ENCODE measurements around the gene CERS6. TPM values are rescaled to one million over a fixed set of nuclear protein-coding genes. Genes with fewer than 3 reads are reported as not detected.

CERS6 gene
- polyA plus RNA-seq, 1 donor from 2014 or later = 59.3 TPM

DNA sequence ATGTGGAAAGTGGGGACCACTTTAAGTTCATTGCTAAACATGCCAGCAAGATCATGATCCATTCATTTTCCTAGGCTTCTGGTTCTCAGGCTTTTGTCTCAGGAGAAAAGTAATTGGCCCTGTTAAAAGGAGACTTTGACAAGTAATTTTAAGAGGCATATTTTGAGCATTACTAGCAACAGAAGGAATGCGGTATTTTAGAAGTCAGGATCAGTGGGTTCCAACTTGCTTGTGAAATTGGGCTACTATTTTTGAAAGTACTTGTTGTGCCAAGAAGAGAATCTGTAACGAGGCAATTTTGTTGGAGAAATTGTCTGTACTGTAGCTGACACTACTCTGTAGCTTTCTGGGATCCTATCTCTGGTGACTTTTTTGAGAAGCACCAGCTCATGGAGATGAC lies 59.4 kb downstream of the CERS6 start:
- H3K9me3 ChIP-seq (ENCODE audit: low read length) = no peaks in the 10 kb centered on the region
- no peak overlapping the region for H3K27ac ChIP-seq (ENCODE audit: low read length)
- H3K4me3 ChIP-seq (ENCODE audit: low read length) = no peak overlapping the region
- no peaks in the 10 kb centered on the region for H3F3A ChIP-seq (ENCODE audit: insufficient read depth, low read length, poor library complexity, severe bottlenecking)
- H3K9ac ChIP-seq (ENCODE audit: low read length) = no peak overlapping the region
- no peak overlapping the region for H3K4me2 ChIP-seq (ENCODE audit: low read length)
- TF ChIP-seq EP300 (conservative IDR thresholded peaks at IDR 0.05; ENCODE audit: poor library complexity, severe bottlenecking) (no peak), TAF1 (IDR thresholded peaks at IDR 0.05; ENCODE audit: low read depth) (no peak), SMC3 (conservative IDR thresholded peaks at IDR 0.05; ENCODE audit: poor library complexity) (no peak), RAD21 (conservative IDR thresholded peaks at IDR 0.05) (no peak), EZH2 (IDR thresholded peaks at IDR 0.05; ENCODE audit: borderline replicate concordance, insufficient read depth, low read length, poor library complexity, severe bottlenecking) (no peak), POLR2AphosphoS5 (IDR thresholded peaks at IDR 0.05) (no peak), MXI1 (conservative IDR thresholded peaks at IDR 0.05; ENCODE audit: poor library complexity, severe bottlenecking) (no peak)
- TF ChIP-seq, protein P1, sequence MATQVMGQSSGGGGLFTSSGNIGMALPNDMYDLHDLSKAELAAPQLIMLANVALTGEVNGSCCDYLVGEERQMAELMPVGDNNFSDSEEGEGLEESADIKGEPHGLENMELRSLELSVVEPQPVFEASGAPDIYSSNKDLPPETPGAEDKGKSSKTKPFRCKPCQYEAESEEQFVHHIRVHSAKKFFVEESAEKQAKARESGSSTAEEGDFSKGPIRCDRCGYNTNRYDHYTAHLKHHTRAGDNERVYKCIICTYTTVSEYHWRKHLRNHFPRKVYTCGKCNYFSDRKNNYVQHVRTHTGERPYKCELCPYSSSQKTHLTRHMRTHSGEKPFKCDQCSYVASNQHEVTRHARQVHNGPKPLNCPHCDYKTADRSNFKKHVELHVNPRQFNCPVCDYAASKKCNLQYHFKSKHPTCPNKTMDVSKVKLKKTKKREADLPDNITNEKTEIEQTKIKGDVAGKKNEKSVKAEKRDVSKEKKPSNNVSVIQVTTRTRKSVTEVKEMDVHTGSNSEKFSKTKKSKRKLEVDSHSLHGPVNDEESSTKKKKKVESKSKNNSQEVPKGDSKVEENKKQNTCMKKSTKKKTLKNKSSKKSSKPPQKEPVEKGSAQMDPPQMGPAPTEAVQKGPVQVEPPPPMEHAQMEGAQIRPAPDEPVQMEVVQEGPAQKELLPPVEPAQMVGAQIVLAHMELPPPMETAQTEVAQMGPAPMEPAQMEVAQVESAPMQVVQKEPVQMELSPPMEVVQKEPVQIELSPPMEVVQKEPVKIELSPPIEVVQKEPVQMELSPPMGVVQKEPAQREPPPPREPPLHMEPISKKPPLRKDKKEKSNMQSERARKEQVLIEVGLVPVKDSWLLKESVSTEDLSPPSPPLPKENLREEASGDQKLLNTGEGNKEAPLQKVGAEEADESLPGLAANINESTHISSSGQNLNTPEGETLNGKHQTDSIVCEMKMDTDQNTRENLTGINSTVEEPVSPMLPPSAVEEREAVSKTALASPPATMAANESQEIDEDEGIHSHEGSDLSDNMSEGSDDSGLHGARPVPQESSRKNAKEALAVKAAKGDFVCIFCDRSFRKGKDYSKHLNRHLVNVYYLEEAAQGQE (IDR thresholded peaks at IDR 0.05; ENCODE audit: borderline replicate concordance) = no peak
- TF ChIP-seq, protein P2, sequence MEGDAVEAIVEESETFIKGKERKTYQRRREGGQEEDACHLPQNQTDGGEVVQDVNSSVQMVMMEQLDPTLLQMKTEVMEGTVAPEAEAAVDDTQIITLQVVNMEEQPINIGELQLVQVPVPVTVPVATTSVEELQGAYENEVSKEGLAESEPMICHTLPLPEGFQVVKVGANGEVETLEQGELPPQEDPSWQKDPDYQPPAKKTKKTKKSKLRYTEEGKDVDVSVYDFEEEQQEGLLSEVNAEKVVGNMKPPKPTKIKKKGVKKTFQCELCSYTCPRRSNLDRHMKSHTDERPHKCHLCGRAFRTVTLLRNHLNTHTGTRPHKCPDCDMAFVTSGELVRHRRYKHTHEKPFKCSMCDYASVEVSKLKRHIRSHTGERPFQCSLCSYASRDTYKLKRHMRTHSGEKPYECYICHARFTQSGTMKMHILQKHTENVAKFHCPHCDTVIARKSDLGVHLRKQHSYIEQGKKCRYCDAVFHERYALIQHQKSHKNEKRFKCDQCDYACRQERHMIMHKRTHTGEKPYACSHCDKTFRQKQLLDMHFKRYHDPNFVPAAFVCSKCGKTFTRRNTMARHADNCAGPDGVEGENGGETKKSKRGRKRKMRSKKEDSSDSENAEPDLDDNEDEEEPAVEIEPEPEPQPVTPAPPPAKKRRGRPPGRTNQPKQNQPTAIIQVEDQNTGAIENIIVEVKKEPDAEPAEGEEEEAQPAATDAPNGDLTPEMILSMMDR (IDR thresholded peaks at IDR 0.05; ENCODE audit: poor library complexity, severe bottlenecking) = no peak
- no peaks in the 10 kb centered on the region for H3K36me3 ChIP-seq (ENCODE audit: insufficient read depth, low read length)
- H3K27me3 ChIP-seq (ENCODE audit: insufficient read depth, low read depth, low read length) = no peaks in the 10 kb centered on the region
- H3K9me2 ChIP-seq (ENCODE audit: insufficient read depth, low read length) = no peaks in the 10 kb centered on the region
- no peak overlapping the region for H2AFZ ChIP-seq (ENCODE audit: low read depth, low read length)
- H4K20me1 ChIP-seq (ENCODE audit: insufficient read depth) = no peaks in the 10 kb centered on the region
- H3K79me2 ChIP-seq (replicated peaks; ENCODE audit: insufficient read depth, low read length) = peaks cover 29% of the 10 kb centered on the region

DNA sequence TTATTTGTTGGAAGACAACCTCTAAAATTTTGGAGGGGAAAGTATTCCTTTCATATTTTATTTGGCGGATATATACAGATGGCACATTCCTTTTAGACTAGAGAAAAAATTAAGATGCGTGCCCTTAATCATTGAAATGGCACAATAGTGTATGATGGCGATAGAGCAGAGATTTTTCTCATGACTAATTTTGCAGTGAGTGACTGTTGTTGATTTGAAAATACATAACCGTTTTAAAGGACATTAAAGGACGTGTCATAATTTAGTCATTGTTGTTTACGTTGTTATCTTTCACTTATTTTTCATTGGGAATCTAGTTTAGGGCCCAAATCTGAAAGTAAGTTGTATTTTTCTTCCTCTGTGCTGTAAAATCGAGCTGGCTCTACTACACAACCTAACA lies 61.7 kb downstream of the CERS6 start:
- Histone ChIP-seq H3K36me3 (ENCODE audit: insufficient read depth, low read length) (no peaks in the 10 kb centered on the region), H3K4me3 (ENCODE audit: low read length) (no peak overlapping the region), H2AFZ (ENCODE audit: low read depth, low read length) (no peak overlapping the region), H4K20me1 (ENCODE audit: insufficient read depth) (no peaks in the 10 kb centered on the region), H3K27me3 (ENCODE audit: insufficient read depth, low read depth, low read length) (no peaks in the 10 kb centered on the region), H3K9ac (ENCODE audit: low read length) (no peak overlapping the region), H3K27ac (ENCODE audit: low read length) (peak overlapping the region; percentile 48), H3K9me2 (ENCODE audit: insufficient read depth, low read length) (no peaks in the 10 kb centered on the region), H3K9me3 (ENCODE audit: low read length) (no peaks in the 10 kb centered on the region), H3K4me2 (ENCODE audit: low read length) (no peak overlapping the region), H3K79me2 (replicated peaks; ENCODE audit: insufficient read depth, low read length) (peaks cover 43% of the 10 kb centered on the region), H3F3A (ENCODE audit: insufficient read depth, low read length, poor library complexity, severe bottlenecking) (no peaks in the 10 kb centered on the region)
- TF ChIP-seq POLR2AphosphoS5 (IDR thresholded peaks at IDR 0.05) (no peak), SMC3 (conservative IDR thresholded peaks at IDR 0.05; ENCODE audit: poor library complexity) (no peak), RAD21 (conservative IDR thresholded peaks at IDR 0.05) (no peak), EZH2 (IDR thresholded peaks at IDR 0.05; ENCODE audit: borderline replicate concordance, insufficient read depth, low read length, poor library complexity, severe bottlenecking) (no peak), MXI1 (conservative IDR thresholded peaks at IDR 0.05; ENCODE audit: poor library complexity, severe bottlenecking) (no peak), TAF1 (IDR thresholded peaks at IDR 0.05; ENCODE audit: low read depth) (no peak), EP300 (conservative IDR thresholded peaks at IDR 0.05; ENCODE audit: poor library complexity, severe bottlenecking) (no peak)
- TF ChIP-seq, protein P1 (IDR thresholded peaks at IDR 0.05; ENCODE audit: borderline replicate concordance) = no peak
